ENCODE results near the gene RPS2.
"Not testable (repeated sequence)": the region's sequence is repeated elsewhere in the genome, so short reads cannot be mapped to it uniquely, and the experiment has no call there.

The RPS2 gene

DNA sequence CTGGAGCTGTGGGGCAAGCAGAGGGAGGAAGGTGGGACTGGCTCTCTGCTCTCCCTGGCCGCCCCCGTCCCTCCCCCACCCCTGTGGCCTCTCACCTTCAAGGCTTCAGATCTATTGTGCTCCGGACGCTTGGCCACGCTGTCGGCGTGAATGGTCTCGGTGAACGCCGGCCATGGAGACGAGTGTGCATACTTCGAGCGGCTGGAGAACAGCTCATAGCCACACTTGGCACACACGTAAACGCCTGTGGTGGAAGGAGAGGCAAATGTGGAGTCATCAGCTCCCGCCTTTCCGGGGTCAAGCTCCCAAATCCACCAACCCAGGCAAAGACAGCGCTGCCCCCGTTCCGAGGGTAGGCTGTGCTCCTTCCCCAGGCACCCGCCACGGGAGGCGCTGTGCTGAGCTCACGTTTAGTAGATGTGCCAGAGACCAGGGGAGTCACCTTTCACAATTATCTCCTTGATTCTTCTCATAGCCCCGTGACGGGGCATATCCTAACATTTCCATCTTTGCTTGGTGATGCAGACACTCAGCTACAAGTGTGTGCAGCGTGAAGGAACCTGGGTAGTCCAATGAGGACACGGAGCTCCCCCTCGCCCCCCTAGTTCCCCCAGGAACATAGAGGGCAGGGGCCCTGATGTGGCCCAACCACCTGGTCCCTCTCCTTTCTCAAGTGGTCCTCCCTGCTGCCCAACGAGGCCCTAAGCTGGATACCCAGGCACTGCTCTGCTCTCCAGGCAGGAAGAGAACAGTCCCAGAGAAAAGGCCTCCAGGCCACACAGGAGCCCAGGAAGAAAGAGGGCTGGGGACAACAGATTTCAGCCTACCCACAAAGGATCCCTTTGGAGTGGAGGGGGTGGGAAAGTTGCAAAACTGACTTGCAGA is 23.2 kb downstream of the RPS2 start:
- DNase-seq, result no peak

DNA sequence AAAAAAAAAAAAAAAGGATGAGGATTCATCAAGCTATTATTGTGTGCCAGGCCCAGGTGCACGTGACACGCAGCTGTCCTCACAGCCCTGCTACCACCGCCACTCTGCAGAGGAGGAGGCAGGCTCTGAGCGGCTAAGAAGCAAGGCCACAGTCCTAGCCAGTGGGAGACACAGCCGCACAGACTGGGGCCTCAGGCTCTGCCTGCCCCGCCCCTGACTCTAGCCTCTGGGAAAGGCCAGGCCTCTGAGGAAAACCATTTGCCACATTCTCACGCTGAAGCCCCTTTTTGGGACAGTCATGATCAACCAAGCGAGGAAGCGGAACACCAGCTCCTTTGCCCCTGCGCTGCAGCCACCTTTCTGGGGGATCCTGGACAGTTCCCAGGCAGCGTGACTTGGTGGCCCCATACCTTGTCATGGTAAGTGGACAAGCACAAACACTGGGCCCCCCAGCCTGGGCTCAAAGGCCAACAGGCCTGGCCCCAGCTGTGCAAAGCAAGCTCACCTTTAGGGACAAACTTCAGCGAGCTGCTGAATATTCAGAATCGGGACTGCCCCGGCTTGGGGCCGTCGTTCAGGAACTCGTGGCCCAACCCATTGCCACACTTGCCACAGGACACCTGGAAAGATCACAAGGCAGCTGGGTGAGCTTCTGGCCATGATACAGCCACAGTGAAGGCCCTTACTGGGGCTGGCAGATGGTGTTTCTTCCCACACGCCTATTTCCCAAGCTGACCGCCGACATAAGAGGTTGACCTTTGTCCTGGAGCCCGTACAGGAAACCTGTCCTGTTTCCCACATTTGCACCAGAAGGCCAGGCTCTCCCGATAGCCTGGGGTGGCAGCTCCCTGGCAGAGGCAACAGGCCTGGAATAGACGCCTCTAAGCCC is 24.1 kb downstream of the RPS2 start:
- DNase-seq, result no peak

DNA sequence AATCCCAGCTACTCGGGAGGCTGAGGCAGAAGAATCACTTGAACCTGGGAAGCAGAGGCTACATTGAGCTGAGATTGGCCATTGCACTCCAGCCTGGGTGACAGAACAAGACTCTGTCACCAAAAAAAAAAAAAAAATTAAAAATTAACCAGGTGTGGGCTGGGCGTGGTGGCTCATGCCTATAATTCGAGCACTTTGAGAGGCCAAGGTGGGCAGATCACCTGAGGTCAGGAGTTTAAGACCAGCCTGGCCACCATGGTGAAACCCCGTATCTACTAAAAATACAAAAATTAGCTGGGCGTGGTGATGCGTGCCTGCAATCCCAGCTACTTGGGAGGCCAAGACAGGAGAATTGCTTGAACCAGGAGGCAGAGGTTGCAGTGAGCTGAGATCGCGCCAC is 24.8 kb downstream of the RPS2 start:
- DNase-seq, result not testable (repeated sequence)

GRCh38 chr16:1938910-1939309 is 25.7 kb downstream of the RPS2 start:
- no peak for DNase-seq

- no peak for DNase-seq
Observed at GRCh38 chr16:1938316-1938715, 26.3 kb downstream of the RPS2 start.

DNA sequence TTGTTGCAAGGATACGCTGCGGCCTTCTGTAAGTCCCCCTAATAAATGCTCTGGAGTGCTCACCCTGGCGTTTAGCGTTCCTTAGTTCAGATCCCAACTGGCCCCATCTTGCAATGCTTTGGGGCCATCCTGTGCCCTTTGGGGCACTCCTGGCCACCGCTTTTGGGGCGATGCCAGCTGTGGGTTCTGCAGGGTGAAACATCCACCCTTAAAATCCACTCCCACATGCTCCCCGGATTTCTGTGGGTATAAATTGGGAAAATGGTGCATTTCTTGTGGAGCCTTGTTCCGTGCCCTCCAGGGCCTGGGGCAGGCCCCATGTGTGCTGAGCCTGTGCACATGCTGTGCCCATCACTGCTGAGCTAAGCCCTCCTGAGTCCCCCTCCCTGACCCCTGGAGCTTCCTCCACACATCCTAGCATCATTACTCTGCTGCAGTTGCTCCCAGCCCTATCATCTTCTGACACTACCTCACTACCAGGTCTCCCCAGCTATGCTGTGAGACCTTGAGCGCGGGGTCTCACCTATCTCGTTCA is 27.6 kb downstream of the RPS2 start:
- no peak for DNase-seq

DNA sequence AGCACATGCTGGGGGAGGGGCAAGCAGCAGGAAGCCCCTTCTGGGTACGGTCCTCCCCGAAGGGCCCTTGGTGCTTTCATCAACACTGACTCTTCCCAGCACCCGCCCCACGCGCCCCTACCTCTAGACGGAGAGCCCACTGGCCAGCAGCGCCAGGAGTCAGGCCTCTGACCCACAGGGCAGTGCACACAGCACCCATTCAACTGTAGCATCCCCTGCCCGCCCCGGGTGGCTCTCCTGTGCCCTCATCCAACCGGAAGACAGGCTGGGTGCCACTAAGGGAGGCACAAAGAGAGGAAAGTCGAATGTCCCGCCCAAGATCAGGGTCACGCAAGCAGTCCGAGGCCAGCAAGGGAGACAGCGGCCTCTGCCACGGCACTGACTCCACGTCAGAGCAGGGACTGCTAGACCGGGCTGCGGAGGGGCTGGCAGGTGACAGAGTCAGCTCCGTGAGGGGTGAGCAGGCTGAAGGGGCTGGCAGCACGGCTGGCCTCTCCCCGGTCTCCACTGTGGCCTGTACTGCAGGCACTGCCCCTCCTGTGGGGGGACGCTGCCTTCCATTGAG is 31.4 kb downstream of the RPS2 start:
- DNase-seq, result no peak

- DNase-seq, result no peak
Observed at GRCh38 chr16:1932050-1933028, 32.3 kb downstream of the RPS2 start.

- DNase-seq, result no peak
Observed at GRCh38 chr16:1930338-1930720, 34.3 kb downstream of the RPS2 start.

- peak; percentile 81 to 92 (median 86) for DNase-seq
Observed at GRCh38 chr16:1929578-1930337, 34.9 kb downstream of the RPS2 start.

DNA sequence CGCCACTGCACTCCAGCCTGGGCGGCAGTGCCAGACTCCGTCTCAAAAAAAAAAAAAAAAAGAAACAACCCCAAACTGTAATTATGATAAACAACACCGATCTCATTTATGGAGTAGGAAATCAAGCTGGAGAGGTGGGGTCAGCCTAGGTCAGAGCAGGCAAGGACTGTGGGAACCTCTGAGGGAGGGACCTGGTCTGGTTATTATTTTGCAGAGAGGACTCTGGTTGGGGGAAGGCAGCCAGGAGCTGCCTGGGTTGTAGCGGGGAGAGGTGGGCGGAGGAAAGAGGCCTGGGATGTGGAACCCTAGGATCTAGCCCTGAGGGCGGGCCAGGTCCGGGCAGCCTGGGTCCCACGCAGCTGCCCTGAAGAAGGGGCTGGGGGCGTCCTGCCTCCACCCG is 35.5 kb downstream of the RPS2 start:
- no peak for DNase-seq

DNA sequence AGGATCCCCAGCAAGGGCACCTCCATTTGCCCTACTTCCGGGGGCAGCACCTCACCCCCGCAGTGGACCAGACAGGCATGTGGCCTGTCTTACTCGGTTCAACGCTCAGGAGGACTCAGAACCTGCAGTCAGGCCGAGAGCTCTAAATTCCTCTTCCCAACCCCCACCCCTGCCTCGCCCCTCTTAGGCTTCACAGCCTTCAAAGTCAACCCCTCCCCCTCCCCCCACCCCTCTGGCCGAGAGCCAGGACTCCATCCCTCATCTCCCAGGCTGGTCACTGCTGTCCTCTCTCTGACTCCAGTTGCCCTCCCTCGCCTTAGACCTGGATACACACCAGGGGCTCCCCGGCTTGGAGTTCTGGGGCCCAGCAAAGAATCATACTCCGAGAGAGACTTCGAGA is 38.4 kb downstream of the RPS2 start:
- no peak for DNase-seq

GRCh38 chr16:1924095-1924494 is 40.5 kb downstream of the RPS2 start:
- DNase-seq, result no peak

DNA sequence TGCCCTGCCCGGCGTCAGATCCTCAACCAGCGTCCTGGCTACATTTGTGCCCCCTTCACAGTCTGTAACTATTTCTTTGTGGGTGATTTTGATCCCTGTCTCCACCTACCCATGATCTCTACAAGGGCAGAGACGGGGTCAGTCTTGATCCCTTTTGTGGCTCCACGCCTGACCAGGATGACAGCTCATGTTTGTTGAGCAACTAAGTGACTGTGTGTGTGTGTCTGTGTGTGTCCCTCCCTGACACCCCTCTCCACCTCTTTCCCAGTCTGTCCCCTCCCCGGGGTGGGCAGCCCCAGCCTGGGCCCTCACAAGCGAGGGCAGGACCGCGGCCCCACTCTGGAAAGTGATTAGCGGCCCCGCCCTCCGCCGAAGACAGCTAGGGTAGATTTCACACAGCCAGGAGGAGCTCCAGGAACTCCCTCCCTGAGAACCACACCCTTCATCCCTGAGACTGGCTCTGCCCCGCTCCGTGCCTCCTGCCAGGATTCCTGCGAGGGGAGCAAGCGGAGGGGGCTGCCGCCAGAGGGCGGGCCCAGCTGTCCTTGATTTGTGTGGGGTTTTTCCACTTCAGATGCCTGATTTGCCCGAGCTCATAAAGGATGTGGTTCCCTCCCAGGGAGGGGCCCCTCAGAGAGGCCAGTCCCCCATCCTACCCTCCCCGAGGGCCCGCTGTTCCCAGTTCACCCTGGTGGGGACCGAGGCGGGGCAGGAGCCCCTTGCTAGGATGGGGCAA is 41.2 kb downstream of the RPS2 start:
- DNase-seq, result no peak

- no peak for DNase-seq
Observed at GRCh38 chr16:1922357-1922756, 42.3 kb downstream of the RPS2 start.

GRCh38 chr16:1920727-1921171 is 43.9 kb downstream of the RPS2 start:
- DNase-seq, result peak in 1 of 5 donors; percentile 21

- DNase-seq, result not testable (repeated sequence)
Observed at GRCh38 chr16:1920122-1920521, 44.5 kb downstream of the RPS2 start.

- no peak for DNase-seq
Observed at GRCh38 chr16:1919327-1919998, 45.2 kb downstream of the RPS2 start.
